Thoracic aorta (tissue), 2 donors: ENCODE data around the gene INSYN1. TPM values are rescaled to one million over a fixed set of nuclear protein-coding genes. Genes with fewer than 3 reads are reported as not detected.
A peak's percentile ranks its signal among the peaks of the same experiment; 100 is the strongest.

Experiments used
- ATAC-seq: fragments of 150-250 bp; one replicate; pipeline ENCODE4 v1.8.0; 2017; ENCODE audit warnings: low read depth; ENCODE audit not compliant: insufficient number of reproducible peaks, low FRiP score
- DNase-seq: peaks from one replicate; pipeline ENCODE4 v3.0.0-alpha.2; 2020; ENCODE audit warnings: low spot score
- H3K27ac ChIP-seq, 2 donors: fragments of 200-600 bp; sonication (generic); 1 replicate in 1 of 2; 2 replicates in 1 of 2; pipeline ENCODE4 v1.5.1; 2016; ENCODE audit warnings: mild to moderate bottlenecking in 2 of 2, moderate library complexity in 2 of 2
- H3K27me3 ChIP-seq: fragments of 200-600 bp; sonication (generic); replicated peaks from 2 replicates; pipeline ENCODE4 v1.6.0; 2016; ENCODE audit warnings: mild to moderate bottlenecking; ENCODE audit not compliant: insufficient read depth
- H3K36me3 ChIP-seq: fragments of 200-600 bp; sonication (generic); one replicate; pipeline ENCODE4 v1.5.1; 2016
- H3K4me1 ChIP-seq, 2 donors: fragments of 200-600 bp; sonication (generic); 1 replicate in 1 of 2; 2 replicates in 1 of 2; pipeline versions ENCODE4 v1.5.1 to v1.6.0; 2016; ENCODE audit warnings: low read depth in 2 of 2, mild to moderate bottlenecking in 1 of 2; ENCODE audit not compliant: control insufficient read depth in 1 of 2
- H3K4me3 ChIP-seq: fragments of 200-600 bp; sonication (generic); 2 replicates; pipeline ENCODE4 v1.5.1; 2016; ENCODE audit warnings: mild to moderate bottlenecking
- H3K9me3 ChIP-seq: fragments of 200-600 bp; sonication (generic); 2 replicates; pipeline ENCODE4 v1.5.1; 2016
- total RNA-seq, 2 donors: library from RNA; depleted of rRNA; stranded (reverse); fragments of >200 nt; gene quantifications; one replicate each; pipeline versions ENCODE4 v1.1.0 to v1.2.3, GENCODE V29; 2016
- TF ChIP-seq, protein P1 (sequence below): fragments of 200-600 bp; sonication (generic); IDR thresholded peaks from one replicate; pipeline ENCODE4 v1.5.1; 2019; ENCODE audit warnings: antibody characterized with exemption

INSYN1 gene
- total RNA-seq, 2 donors from 2014 or later, result 10.6 to 15.2 TPM

- Histone ChIP-seq H3K36me3 (no peaks in the 10 kb centered on the region), H3K27ac (no peak overlapping the region)
- DNase-seq, result no peak
Observed at GRCh38 chr15:73686781-73687256, 66.3 kb downstream of the INSYN1 start.

GRCh38 chr15:73685981-73686380, 67.2 kb downstream of the INSYN1 start:
- peak overlapping the region; percentile 96 for H3K4me3 ChIP-seq
- DNase-seq, result no peak

More at GRCh38 chr15:73686781-73687256, 66.3 kb downstream of the INSYN1 start:
- H3K27me3 ChIP-seq, result no peaks in the 10 kb centered on the region
- no peak for ATAC-seq
- no peaks in the 10 kb centered on the region for H3K9me3 ChIP-seq
- TF ChIP-seq, protein P1, sequence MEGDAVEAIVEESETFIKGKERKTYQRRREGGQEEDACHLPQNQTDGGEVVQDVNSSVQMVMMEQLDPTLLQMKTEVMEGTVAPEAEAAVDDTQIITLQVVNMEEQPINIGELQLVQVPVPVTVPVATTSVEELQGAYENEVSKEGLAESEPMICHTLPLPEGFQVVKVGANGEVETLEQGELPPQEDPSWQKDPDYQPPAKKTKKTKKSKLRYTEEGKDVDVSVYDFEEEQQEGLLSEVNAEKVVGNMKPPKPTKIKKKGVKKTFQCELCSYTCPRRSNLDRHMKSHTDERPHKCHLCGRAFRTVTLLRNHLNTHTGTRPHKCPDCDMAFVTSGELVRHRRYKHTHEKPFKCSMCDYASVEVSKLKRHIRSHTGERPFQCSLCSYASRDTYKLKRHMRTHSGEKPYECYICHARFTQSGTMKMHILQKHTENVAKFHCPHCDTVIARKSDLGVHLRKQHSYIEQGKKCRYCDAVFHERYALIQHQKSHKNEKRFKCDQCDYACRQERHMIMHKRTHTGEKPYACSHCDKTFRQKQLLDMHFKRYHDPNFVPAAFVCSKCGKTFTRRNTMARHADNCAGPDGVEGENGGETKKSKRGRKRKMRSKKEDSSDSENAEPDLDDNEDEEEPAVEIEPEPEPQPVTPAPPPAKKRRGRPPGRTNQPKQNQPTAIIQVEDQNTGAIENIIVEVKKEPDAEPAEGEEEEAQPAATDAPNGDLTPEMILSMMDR, result no peak
- no peak overlapping the region for H3K4me3 ChIP-seq
- peaks cover 26 to 52% of the 10 kb centered on the region in 2 donors for H3K4me1 ChIP-seq

More at GRCh38 chr15:73685981-73686380, 67.2 kb downstream of the INSYN1 start:
- Histone ChIP-seq H3K27me3 (no peaks in the 10 kb centered on the region), H3K36me3 (no peaks in the 10 kb centered on the region), H3K4me1 (peaks cover 19 to 43% of the 10 kb centered on the region in 2 donors), H3K27ac (peak overlapping the region in 1 of 2 donors; percentile 1), H3K9me3 (no peaks in the 10 kb centered on the region)
- no peak for ATAC-seq
- TF ChIP-seq, protein P1, result no peak

Other genes with a start within 250 kb of the INSYN1 start
- gene NPTN, start 120.0 kb downstream of the INSYN1 start, total RNA-seq, result 100 to 1,000 TPM; 247 to 250 TPM
- 10 to 100 TPM; 47.4 to 67.6 TPM for gene CD276, start 69.0 kb downstream of the INSYN1 start, total RNA-seq
- not detected for gene TBC1D21, start 120.2 kb upstream of the INSYN1 start, total RNA-seq
- gene LOXL1, start 173.1 kb upstream of the INSYN1 start, total RNA-seq, result 100 to 1,000 TPM; 164 to 321 TPM
- gene STOML1, start 238.9 kb upstream of the INSYN1 start, total RNA-seq, result 10 to 100 TPM; 23.6 to 37.9 TPM
- 100 to 1,000 TPM in 1 of 2 donors, 10 to 100 TPM in 1; 77.2 to 138 TPM for gene PML, start 241.4 kb upstream of the INSYN1 start, total RNA-seq